Stomach (tissue), 9 donors: ENCODE measurements around the gene TTC39B. TPM values are rescaled to one million over a fixed set of nuclear protein-coding genes. Genes with fewer than 3 reads are reported as not detected.

Experiments
- DNase-seq, 2 donors: peaks; one replicate each; pipeline versions ENCODE4 v3.0.0 to v3.0.0-alpha.2; 2013 to 2019
- H3K27ac ChIP-seq, 5 donors: fragments of 200-600 bp in 4 of 5; sonication (generic) in 4 of 5; one replicate each; pipeline ENCODE4 v1.5.1; 2013 to 2019; ENCODE audit warnings: mild to moderate bottlenecking in 1 of 5, moderate library complexity in 1 of 5
- H3K27me3 ChIP-seq, 3 donors: fragments of 200-600 bp; sonication (generic); one replicate each; pipeline ENCODE4 v1.5.1; 2017 to 2019; ENCODE audit warnings: mixed run types in 1 of 3
- H3K36me3 ChIP-seq, 4 donors: fragments of 200-600 bp; sonication (generic); 1 replicate in 3 of 4; 2 replicates in 1 of 4; pipeline ENCODE4 v1.5.1; 2016 to 2019
- H3K4me1 ChIP-seq, 4 donors: fragments of 200-600 bp; sonication (generic); one replicate each; pipeline ENCODE4 v1.5.1; 2016 to 2019
- H3K4me3 ChIP-seq, 4 donors: fragments of 200-600 bp; sonication (generic) in 3 of 4; one replicate each; pipeline ENCODE4 v1.5.1; 2016 to 2019; ENCODE audit warnings: mild to moderate bottlenecking in 1 of 4
- H3K9me3 ChIP-seq, 4 donors: fragments of 200-600 bp; sonication (generic); one replicate each; pipeline ENCODE4 v1.5.1; 2016 to 2019
- EP300 ChIP-seq: sonication (generic); formaldehyde crosslinking; IDR thresholded peaks from one replicate; pipeline ENCODE4 v1.6.1; 2017; ENCODE audit warnings: antibody characterized with exemption
- POLR2A ChIP-seq, 4 donors: fragments of 450-650 bp; IDR thresholded peaks; one replicate each; pipeline ENCODE4 v1.6.1; 2016; ENCODE audit warnings: antibody characterized with exemption in 4 of 4, control low read depth in 2 of 4, mild to moderate bottlenecking in 1 of 4, moderate library complexity in 1 of 4
- POLR2AphosphoS5 ChIP-seq, 3 donors: sonication (generic); formaldehyde crosslinking; IDR thresholded peaks; one replicate each; pipeline ENCODE4 v1.6.1; 2016; ENCODE audit warnings: antibody characterized with exemption in 3 of 3
- WGBS, 5 donors: extraction: QIAGEN DNeasy Blood & Tissue Kit in 3 of 5; methylation state at CpG; one replicate each; pipeline versions ENCODE4 v1.1.5 to v1.1.7; 2013 to 2018; 5-methylcytosine and 5-hydroxymethylcytosine counted together
- intact Hi-C: fragments of 100-400 bp; cut with DNase I; formaldehyde crosslinking; loops from one replicate; pipeline ENCODE4 v1.15.1; 2023; ENCODE audit warnings: low total_unique reads
- polyA plus RNA-seq, 3 donors: library from polyadenylated mRNA; stranded (reverse); fragments of 200-250 nt; gene quantifications; one replicate each; pipeline ENCODE4 v1.2.3, GENCODE V29; 2013
- total RNA-seq, 5 donors: library from RNA; depleted of rRNA; stranded (reverse); fragments of >200 nt; gene quantifications; one replicate each; pipeline versions ENCODE4 v1.1.0 to v1.2.3, GENCODE V29; 2014 to 2016
- TF ChIP-seq, protein P1 (sequence below), 7 experiments: fragments of 450-650 bp in 4 of 7; fragments of 200-600 bp in 3 of 7; sonication (generic) in 3 of 7; IDR thresholded peaks; one replicate each; pipeline ENCODE4 v1.5.1; 2016 to 2019; ENCODE audit warnings: antibody characterized with exemption in 7 of 7, control low read depth in 2 of 7, mild to moderate bottlenecking in 1 of 7
- donor health status: healthy with polysubstance abuse.
- donor health status: Bipolar disorder and iron deficiency.
- donor health status: healthy.

The TTC39B gene
- total and polyA plus RNA-seq, 8 donors, result 2.0 to 35.4 (median 6.6) TPM

DNA sequence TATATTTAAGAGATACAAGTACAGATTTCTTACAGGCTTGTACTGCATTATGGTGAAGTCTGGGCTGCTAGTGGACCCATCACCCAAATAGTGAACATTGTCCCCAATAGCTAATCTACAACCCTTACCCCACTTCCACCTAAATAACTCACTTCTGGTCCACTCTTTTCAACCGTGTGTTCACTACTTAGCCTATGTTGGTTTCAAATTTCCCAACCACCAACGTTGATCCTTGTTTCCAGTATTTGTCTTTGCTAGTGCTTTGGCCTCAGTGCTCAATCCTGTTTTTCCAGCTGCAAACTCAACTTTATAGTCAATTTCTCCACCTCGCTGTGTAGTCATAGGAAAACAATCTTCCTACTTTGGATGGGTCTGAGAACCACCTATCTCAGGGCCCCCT is 45.3 kb upstream of the TTC39B start:
- Histone ChIP-seq H3K9me3 (no peaks in the 10 kb centered on the region), H3K36me3 (no peaks in the 10 kb centered on the region), H3K4me1 (no peaks in the 10 kb centered on the region), H3K27me3 (no peaks in the 10 kb centered on the region), H3K4me3 (no peak overlapping the region), H3K27ac (no peak overlapping the region)
- TF ChIP-seq, protein P1, sequence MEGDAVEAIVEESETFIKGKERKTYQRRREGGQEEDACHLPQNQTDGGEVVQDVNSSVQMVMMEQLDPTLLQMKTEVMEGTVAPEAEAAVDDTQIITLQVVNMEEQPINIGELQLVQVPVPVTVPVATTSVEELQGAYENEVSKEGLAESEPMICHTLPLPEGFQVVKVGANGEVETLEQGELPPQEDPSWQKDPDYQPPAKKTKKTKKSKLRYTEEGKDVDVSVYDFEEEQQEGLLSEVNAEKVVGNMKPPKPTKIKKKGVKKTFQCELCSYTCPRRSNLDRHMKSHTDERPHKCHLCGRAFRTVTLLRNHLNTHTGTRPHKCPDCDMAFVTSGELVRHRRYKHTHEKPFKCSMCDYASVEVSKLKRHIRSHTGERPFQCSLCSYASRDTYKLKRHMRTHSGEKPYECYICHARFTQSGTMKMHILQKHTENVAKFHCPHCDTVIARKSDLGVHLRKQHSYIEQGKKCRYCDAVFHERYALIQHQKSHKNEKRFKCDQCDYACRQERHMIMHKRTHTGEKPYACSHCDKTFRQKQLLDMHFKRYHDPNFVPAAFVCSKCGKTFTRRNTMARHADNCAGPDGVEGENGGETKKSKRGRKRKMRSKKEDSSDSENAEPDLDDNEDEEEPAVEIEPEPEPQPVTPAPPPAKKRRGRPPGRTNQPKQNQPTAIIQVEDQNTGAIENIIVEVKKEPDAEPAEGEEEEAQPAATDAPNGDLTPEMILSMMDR (IDR thresholded peaks at IDR 0.05), result no peak
- TF ChIP-seq POLR2A (IDR thresholded peaks at IDR 0.05) (no peak), EP300 (no peak), POLR2AphosphoS5 (IDR thresholded peaks at IDR 0.05) (no peak)
- peak in 1 of 2 donors; percentile 64 for DNase-seq
- 15 to 49% (median 31%) methylated on average over 2 to 3 of the region's 3 CpGs for WGBS, 5 donors
- intact Hi-C loops, result no loop called here

DNA sequence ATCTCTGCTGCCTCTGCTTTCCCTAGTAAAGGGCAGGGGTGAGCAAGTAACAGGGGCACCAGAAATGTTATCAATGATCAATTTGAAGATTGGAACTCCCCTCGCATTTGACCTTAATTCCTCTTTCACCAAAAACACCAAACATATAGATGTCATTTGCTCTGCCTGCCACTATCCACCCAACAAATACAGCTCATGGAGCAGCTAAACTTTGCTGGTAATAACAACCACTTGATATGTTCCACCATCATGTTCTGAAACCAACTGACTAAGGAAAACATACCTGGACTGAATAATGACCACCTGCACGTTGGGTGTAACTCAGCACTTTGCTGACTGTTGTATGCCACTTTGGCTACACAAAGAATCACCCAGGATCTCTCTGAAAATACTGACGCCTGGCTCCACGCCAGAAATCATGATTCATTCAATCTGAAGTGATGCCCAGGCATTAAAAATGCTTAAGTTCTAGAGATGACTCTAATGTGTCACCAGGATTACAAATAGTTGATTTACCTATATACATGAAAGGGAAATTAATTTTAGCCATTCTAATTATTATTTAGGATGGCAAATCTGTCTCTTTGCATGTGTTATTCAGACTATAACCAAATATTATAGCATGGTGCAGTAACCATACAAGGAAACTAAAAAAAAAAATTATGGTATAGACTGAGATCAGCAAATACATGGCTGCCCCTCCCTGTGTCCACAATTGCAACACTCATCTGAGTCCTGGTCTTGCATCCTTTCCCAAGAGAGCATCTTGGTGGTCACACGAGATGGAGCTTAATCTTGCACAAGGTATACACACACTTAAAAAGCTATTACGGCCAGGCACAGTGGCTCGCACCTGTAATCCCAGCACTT is 43.1 kb upstream of the TTC39B start:
- Histone ChIP-seq H3K36me3 (no peaks in the 10 kb centered on the region), H3K27me3 (no peaks in the 10 kb centered on the region), H3K4me3 (no peak overlapping the region), H3K9me3 (no peaks in the 10 kb centered on the region), H3K4me1 (no peaks in the 10 kb centered on the region), H3K27ac (peak overlapping the region in 1 of 5 donors; percentile 26)
- intact Hi-C loops, result no loop called here
- peak; percentile 72 to 78 for DNase-seq
- TF ChIP-seq POLR2A (IDR thresholded peaks at IDR 0.05) (no peak), POLR2AphosphoS5 (IDR thresholded peaks at IDR 0.05) (peak in 1 of 3 donors; percentile 9)
- TF ChIP-seq, protein P1 (IDR thresholded peaks at IDR 0.05), result no peak
- 62 to 73% (median 69%) methylated on average over 7 of the region's 7 CpGs for WGBS, 5 donors

DNA sequence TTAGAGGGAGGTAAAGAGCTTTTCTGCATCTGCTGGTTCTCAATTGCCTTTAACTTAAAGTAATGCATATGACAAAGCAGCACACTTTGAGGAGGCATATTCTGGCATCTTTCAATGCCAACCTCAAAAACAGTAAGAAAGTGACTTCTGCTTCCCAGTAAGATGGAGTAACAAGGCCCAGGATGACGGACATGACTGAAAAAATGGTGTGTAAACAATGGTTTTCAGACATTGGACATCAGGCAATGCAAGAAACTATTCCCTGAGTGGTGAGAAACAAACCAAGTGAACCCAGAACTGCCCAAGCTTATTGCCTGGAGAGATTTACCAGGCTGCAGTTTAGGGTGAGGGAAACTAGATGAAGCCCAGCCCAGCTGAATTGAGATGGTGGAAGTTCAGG is 39.8 kb upstream of the TTC39B start:
- H3K27me3 ChIP-seq, result no peaks in the 10 kb centered on the region
- no peaks in the 10 kb centered on the region for H3K36me3 ChIP-seq
- no peaks in the 10 kb centered on the region for H3K9me3 ChIP-seq
- no peaks in the 10 kb centered on the region for H3K4me1 ChIP-seq
- no peak for DNase-seq
- no peak overlapping the region for H3K4me3 ChIP-seq
- WGBS, 5 donors, result 0 to 54% (median 40%) methylated on average over 1 of the region's 1 CpG
- intact Hi-C loops, result no loop called here
- H3K27ac ChIP-seq, result no peak overlapping the region
- TF ChIP-seq, protein P1 (IDR thresholded peaks at IDR 0.05), result no peak
- no peak for TF ChIP-seq POLR2A (IDR thresholded peaks at IDR 0.05)
- TF ChIP-seq POLR2AphosphoS5 (IDR thresholded peaks at IDR 0.05), result no peak
- no peak for TF ChIP-seq EP300

DNA sequence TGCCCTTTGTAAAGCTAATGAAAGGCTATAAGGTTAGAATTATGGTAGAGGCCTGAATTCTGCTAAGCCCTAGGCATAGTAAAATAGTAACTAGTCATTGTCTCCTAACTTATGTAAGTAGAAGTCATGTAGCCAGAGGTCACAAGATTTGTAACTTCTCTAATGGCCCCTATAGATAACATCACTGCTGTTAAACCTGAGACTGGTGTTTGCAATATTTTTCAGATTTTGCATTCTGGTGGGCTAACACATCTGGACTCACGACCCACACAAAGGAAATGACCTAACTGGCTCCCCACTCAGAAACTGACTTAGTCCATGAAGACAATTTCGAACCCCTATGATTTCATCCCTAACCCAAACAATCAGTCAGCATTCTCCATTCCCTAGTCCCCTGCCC is 37.2 kb upstream of the TTC39B start:
- TF ChIP-seq EP300, result no peak
- no peaks in the 10 kb centered on the region for H3K36me3 ChIP-seq
- intact Hi-C loops, result no loop called here
- H3K4me3 ChIP-seq, result no peak overlapping the region
- no peak overlapping the region for H3K27ac ChIP-seq
- DNase-seq, result no peak
- H3K4me1 ChIP-seq, result no peaks in the 10 kb centered on the region
- H3K9me3 ChIP-seq, result no peaks in the 10 kb centered on the region
- no peaks in the 10 kb centered on the region for H3K27me3 ChIP-seq
- 76 to 92% (median 89%) methylated on average over 2 of the region's 2 CpGs for WGBS, 5 donors

DNA sequence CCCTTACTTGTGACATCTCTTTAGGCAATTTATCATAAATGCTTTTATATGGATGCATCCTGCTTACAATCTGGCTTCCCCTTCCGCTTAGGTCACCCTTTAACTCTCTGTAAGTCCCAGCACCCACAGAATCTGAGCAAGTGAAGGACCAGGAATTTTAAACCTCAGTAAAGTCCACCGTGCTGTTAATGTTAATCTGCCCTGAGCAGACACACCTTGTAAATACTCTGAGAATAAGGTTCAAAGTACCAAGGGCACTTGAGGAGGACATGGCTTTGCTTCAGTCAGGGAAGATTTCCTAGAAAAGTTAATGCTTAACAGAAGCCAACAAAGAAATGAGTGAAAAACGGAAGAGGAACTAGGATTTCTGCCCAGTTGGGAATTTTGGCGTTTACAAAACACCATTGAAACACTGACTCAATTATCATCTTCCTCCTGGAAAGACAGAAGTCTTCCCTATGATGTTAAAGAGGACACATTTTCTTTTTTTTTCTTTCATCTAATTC is 26.4 kb upstream of the TTC39B start:
- H3K36me3 ChIP-seq, result no peaks in the 10 kb centered on the region
- no peak overlapping the region for H3K4me3 ChIP-seq
- intact Hi-C loops, result no loop called here
- peak in 1 of 2 donors; percentile 83 for DNase-seq
- no peaks in the 10 kb centered on the region for H3K27me3 ChIP-seq
- peak overlapping the region; percentile 36 to 77 (median 52) for H3K27ac ChIP-seq
- H3K4me1 ChIP-seq, result peaks cover 5 to 14% (median 6%) of the 10 kb centered on the region in 4 donors
- no peaks in the 10 kb centered on the region for H3K9me3 ChIP-seq
- TF ChIP-seq POLR2AphosphoS5 (IDR thresholded peaks at IDR 0.05), result peak in 2 of 3 donors; percentile 54 to 63
- TF ChIP-seq, protein P1 (IDR thresholded peaks at IDR 0.05), result no peak
- WGBS, 5 donors, result 17 to 26% (median 24%) methylated on average over 4 of the region's 4 CpGs
